Fibroblast of pulmonary artery (primary cell): ENCODE results near the gene PCGF5.

Source experiments
- DNase-seq: peaks from one replicate; pipeline ENCODE4 v3.0.0-alpha.2; 2010; ENCODE audit warnings: low read depth
- H3K4me3 ChIP-seq: replicated peaks from 2 replicates; pipeline ENCODE4 v1.5.1; 2011; ENCODE audit warnings: low read depth, mild to moderate bottlenecking, control low read depth, low read length, moderate library complexity
- CTCF ChIP-seq: IDR thresholded peaks from 2 replicates; pipeline ENCODE4 v1.5.1; 2011; ENCODE audit warnings: mild to moderate bottlenecking, control low read depth, low read length, inconsistent platforms; ENCODE audit errors: missing control alignments

The PCGF5 gene

GRCh38 chr10:91307489-91307888, 87.0 kb downstream of the PCGF5 start:
- H3K4me3 ChIP-seq = no peak overlapping the region
- no peak for DNase-seq
- no peak for TF ChIP-seq CTCF

DNA sequence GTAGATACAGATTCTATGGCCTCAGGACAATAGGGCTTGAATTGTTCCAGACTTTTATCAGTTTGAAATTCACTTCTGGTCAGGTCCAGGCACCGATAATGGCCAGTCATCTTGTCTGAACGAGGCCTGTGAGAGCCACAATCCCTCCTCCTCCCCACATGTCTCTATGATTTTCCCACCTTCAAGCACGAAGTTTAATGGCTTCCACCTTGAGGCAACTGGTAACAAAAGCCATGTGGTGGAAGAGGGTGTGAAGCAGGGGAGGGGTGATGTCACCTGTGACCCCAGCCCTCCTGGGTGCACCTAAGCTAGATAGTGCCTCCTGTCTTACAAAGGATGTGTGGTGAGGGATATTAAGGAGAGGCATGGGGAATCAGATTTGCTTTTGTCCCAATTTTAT, 89.2 kb downstream of the PCGF5 start:
- no peak overlapping the region for H3K4me3 ChIP-seq
- no peak for TF ChIP-seq CTCF
- DNase-seq = no peak

DNA sequence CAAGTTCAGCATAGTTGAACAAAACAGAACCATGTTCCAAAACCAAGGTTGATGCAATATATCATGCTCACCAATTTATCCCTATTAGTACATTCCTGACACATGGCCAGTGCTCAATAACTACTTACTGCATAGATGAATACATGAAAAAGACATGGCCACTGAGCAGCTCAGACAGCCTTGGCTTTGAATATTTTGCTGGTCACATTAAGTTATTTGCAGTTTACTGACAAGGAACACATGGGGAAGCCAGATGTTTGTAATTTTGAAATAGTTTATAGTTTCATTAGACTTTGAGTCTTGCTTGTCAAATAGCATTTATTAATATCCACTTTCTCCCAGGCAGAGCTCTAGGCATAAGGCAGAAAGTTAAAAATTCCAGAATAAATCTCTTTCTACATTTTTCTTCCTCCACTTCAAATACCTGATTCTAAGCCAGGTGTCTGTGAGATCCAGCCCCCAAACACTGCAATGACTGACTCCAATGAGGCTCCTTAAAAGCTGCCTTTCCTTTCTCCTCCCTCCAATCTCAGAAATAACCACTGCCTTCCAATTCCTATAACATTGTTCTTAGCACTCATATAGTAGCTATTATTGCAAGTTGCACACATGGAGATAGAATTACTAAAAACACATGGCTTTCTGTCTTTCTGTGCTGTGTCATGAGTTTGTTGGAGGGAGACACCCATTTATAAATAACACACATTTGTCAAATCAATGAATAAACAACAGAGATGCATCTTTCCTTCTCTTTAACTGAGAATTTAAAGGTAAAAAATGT, 91.3 kb downstream of the PCGF5 start:
- DNase-seq = peak; percentile 51
- no peak for TF ChIP-seq CTCF
- no peak overlapping the region for H3K4me3 ChIP-seq

DNA sequence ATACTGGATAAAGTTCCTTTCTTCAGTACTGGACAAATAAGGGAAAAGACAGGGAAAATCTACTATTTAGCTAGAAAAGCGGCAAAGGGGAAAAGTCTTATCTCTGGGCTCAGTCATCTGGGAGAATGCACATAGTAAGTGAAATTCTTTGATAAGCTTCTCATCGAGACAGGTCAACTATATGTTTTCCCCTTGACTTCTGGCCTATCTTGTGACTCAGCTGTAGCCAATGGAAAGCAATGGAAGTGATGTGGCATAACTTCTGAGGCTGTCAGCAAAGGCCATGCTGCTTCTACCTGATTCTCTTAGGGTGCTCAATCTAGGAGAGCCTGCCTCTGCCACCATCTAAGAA, 91.9 kb downstream of the PCGF5 start:
- peak; percentile 27 for DNase-seq
- no peak for TF ChIP-seq CTCF
- no peak overlapping the region for H3K4me3 ChIP-seq

- no peak overlapping the region for H3K4me3 ChIP-seq
- peak; percentile 85 for DNase-seq
- no peak for TF ChIP-seq CTCF
Measured at GRCh38 chr10:91313796-91314485, 93.5 kb downstream of the PCGF5 start.

DNA sequence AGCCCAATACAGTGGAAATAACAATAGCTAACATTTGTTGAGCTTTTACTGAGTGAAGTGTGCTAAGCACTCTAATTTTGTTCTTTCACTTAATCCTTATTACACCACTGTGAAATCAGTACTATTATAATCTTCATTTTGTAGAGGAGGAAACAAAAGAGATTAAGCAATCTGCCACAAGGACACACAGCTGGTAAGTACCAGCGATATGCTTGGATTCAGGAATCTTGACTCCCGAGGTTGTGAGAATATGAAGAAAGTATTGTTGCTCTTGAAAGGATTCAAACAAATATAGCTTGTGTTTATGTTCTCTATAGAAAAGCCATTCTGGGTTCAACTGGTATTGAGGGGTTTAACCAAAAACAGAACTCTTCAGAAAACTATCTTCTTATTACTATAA, 96.0 kb downstream of the PCGF5 start:
- H3K4me3 ChIP-seq = no peak overlapping the region
- DNase-seq = peak; percentile 64
- no peak for TF ChIP-seq CTCF
